CD14-positive monocyte (primary cell): Measurements from ENCODE around the gene ACYP2. TPM values are rescaled to one million over a fixed set of nuclear protein-coding genes. Genes with fewer than 3 reads are reported as not detected.
"Not testable (repeated sequence)": the region's sequence is repeated elsewhere in the genome, so short reads cannot be mapped to it uniquely, and the experiment has no call there.

Source experiments
- DNase-seq, 3 donors: peaks; one replicate each; pipeline ENCODE4 v3.0.0-alpha.2; 2011 to 2022
- H2AFZ ChIP-seq: 2 replicates; pipeline ENCODE4 v1.6.0; 2012; ENCODE audit warnings: mild to moderate bottlenecking, low read depth, low read length, inconsistent platforms; ENCODE audit not compliant: insufficient read depth, poor library complexity, severe bottlenecking
- H3K27ac ChIP-seq, 2 donors: 1 replicate in 1 of 2; 2 replicates in 1 of 2; pipeline ENCODE4 v1.5.1; 2012 to 2013; ENCODE audit warnings: low read length in 2 of 2, control low read depth in 1 of 2, inconsistent platforms in 1 of 2, low read depth in 1 of 2, mild to moderate bottlenecking in 1 of 2
- H3K27me3 ChIP-seq, 2 donors: one replicate each; pipeline versions ENCODE4 v1.6.0 to v1.6.1; 2011 to 2013; ENCODE audit warnings: low read length in 2 of 2; ENCODE audit not compliant: control insufficient read depth in 2 of 2, insufficient read depth in 2 of 2
- H3K36me3 ChIP-seq, 2 donors: replicated peaks in 1 of 2; 1 replicate in 1 of 2; 2 replicates in 1 of 2; pipeline versions ENCODE4 v1.5.1 to v1.6.1; 2012 to 2013; ENCODE audit warnings: low read length in 2 of 2, control low read depth in 1 of 2, inconsistent platforms in 1 of 2, mild to moderate bottlenecking in 1 of 2; ENCODE audit not compliant: insufficient read depth in 2 of 2, control insufficient read depth in 1 of 2
- H3K4me1 ChIP-seq, 2 donors: 1 replicate in 1 of 2; 2 replicates in 1 of 2; pipeline versions ENCODE4 v1.5.1 to v1.6.1; 2012 to 2013; ENCODE audit warnings: low read length in 2 of 2, control low read depth in 1 of 2, inconsistent platforms in 1 of 2, mild to moderate bottlenecking in 1 of 2, moderate library complexity in 1 of 2; ENCODE audit not compliant: insufficient read depth in 2 of 2, control insufficient read depth in 1 of 2
- H3K4me2 ChIP-seq: replicated peaks from 2 replicates; pipeline ENCODE3; 2012; ENCODE audit warnings: low read length, moderate library complexity, mild to moderate bottlenecking; ENCODE audit not compliant: poor library complexity, severe bottlenecking; ENCODE audit errors: extremely low read depth
- H3K4me3 ChIP-seq, 3 experiments: fragments of 200-600 bp in 1 of 3; sonication (generic) in 1 of 3; replicated peaks in 1 of 3; 1 replicate in 2 of 3; 2 replicates in 1 of 3; pipeline ENCODE4 v1.5.1; 2011 to 2013; ENCODE audit warnings: low read length in 3 of 3, mild to moderate bottlenecking in 3 of 3, control low read depth in 2 of 3, low read depth in 2 of 3, inconsistent platforms in 1 of 3, moderate library complexity in 1 of 3
- H3K79me2 ChIP-seq: 2 replicates; pipeline ENCODE4 v1.6.0; 2012; ENCODE audit warnings: mild to moderate bottlenecking, control low read depth, inconsistent platforms, low read length, moderate library complexity; ENCODE audit not compliant: insufficient read depth
- H3K9ac ChIP-seq: 2 replicates; pipeline ENCODE4 v1.6.0; 2017; ENCODE audit warnings: low read length, mild to moderate bottlenecking; ENCODE audit not compliant: insufficient read depth, poor library complexity, severe bottlenecking
- H3K9me3 ChIP-seq, 2 donors: replicated peaks in 1 of 2; 1 replicate in 1 of 2; 2 replicates in 1 of 2; pipeline versions ENCODE4 v1.5.1 to v1.6.1; 2012 to 2013; ENCODE audit warnings: low read length in 2 of 2, control low read depth in 1 of 2; ENCODE audit not compliant: control insufficient read depth in 1 of 2, insufficient read depth in 1 of 2
- H4K20me1 ChIP-seq: 2 replicates; pipeline ENCODE4 v1.6.0; 2012; ENCODE audit warnings: mild to moderate bottlenecking, low read length, control low read depth, moderate library complexity; ENCODE audit not compliant: insufficient read depth
- H3K27ac Mint-ChIP-seq, 7 donors: one replicate each; pipeline ENCODE4 v1.8.0; 2020; ENCODE audit warnings: mild to moderate bottlenecking in 7 of 7, mixed read lengths in 7 of 7, moderate library complexity in 6 of 7, inconsistent platforms in 2 of 7
- H3K27me3 Mint-ChIP-seq, 3 donors: one replicate each; pipeline ENCODE4 v1.8.0; 2021 to 2022; ENCODE audit warnings: low read depth in 3 of 3, mild to moderate bottlenecking in 3 of 3, mixed read lengths in 3 of 3, moderate library complexity in 3 of 3, inconsistent platforms in 1 of 3
- H3K36me3 Mint-ChIP-seq, 2 donors: one replicate each; pipeline ENCODE4 v1.8.0; 2020; ENCODE audit warnings: mixed read lengths in 2 of 2, inconsistent platforms in 1 of 2, mild to moderate bottlenecking in 1 of 2
- H3K4me1 Mint-ChIP-seq: one replicate; pipeline ENCODE4 v1.8.0; 2020; ENCODE audit warnings: mild to moderate bottlenecking, mixed read lengths
- H3K4me3 Mint-ChIP-seq, 2 donors: one replicate each; pipeline ENCODE4 v1.8.0; 2020; ENCODE audit warnings: mild to moderate bottlenecking in 2 of 2, mixed read lengths in 2 of 2, moderate library complexity in 1 of 2
- H3K9me3 Mint-ChIP-seq, 7 donors: one replicate each; pipeline ENCODE4 v1.8.0; 2020 to 2022; ENCODE audit warnings: mixed read lengths in 7 of 7, mild to moderate bottlenecking in 6 of 7, moderate library complexity in 6 of 7, inconsistent platforms in 2 of 7
- whole genome bisulfite sequencing: methylation state at CpG from one replicate; pipeline ENCODE4 v1.1.5; 2013; ENCODE audit warnings: missing lambda C conversion rate; ENCODE audit not compliant: insufficient coverage; 5-methylcytosine and 5-hydroxymethylcytosine counted together
- intact Hi-C, 2 donors: fragments of 100-400 bp; cut with micrococcal nuclease; formaldehyde crosslinking; loops; one replicate each; pipeline versions ENCODE4 v1.15.0 to v1.15.1; 2023
- polyA plus RNA-seq, 3 donors: library from polyadenylated mRNA; depleted of rRNA in 1 of 3; unstranded in 2 of 3; stranded (reverse) in 1 of 3; fragments of 300-500 nt in 2 of 3; fragments of >200 nt in 1 of 3; fragmentation: Illumina TruSeq in 2 of 3; gene quantifications; 1 replicate in 2 of 3; 2 replicates in 1 of 3; pipeline ENCODE4 v1.2.3, GENCODE V29; 2012 to 2021
- TF ChIP-seq, protein P1 (sequence below): fragments of 200-600 bp; IDR thresholded peaks from one replicate; pipeline ENCODE4 v1.8.0; 2022; ENCODE audit warnings: antibody characterized with exemption, mild to moderate bottlenecking

ACYP2 gene
- polyA plus RNA-seq, 3 donors, result 6.2 to 10.8 (median 10.3) TPM

DNA sequence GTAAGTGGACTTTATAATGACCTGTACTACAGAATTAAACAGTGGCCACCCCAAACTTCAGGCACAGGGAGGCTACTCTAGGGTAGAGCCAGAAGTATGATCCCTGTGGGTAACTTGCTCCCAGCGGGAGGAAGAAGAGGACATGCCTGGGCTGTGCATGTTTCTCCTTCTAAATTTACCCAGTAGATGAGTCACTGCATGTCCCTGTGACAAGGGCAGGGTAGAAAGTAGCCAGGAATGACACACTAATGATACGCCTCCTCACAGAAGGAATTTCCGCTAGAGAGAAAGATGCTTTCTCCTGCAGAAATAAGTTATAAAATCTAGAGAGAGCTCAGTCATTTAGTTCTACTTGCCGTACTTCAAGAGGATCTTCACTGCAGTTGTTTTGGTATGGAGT, 7.5 kb downstream of the ACYP2 start:
- no peak overlapping the region for H3K27ac Mint-ChIP-seq
- H3K36me3 Mint-ChIP-seq, result peaks cover 4 to 10% of the 10 kb centered on the region in 2 donors
- H3K4me1 Mint-ChIP-seq, result no peaks in the 10 kb centered on the region
- WGBS, result no CpG with 5 or more reads among the region's 4 CpGs
- Histone ChIP-seq H3K36me3 (no peaks in the 10 kb centered on the region), H3K4me2 (no peak overlapping the region), H3K4me3 (no peak overlapping the region), H4K20me1 (no peaks in the 10 kb centered on the region), H3K4me1 (no peaks in the 10 kb centered on the region), H2AFZ (no peak overlapping the region), H3K27me3 (no peaks in the 10 kb centered on the region), H3K9ac (no peak overlapping the region), H3K9me3 (peaks cover 11 to 14% of the 10 kb centered on the region in 2 donors), H3K27ac (no peak overlapping the region), H3K79me2 (no peaks in the 10 kb centered on the region)
- H3K9me3 Mint-ChIP-seq, result peaks cover 2 to 23% (median 14%) of the 10 kb centered on the region in 7 donors
- H3K4me3 Mint-ChIP-seq, result no peak overlapping the region
- no peak for DNase-seq
- intact Hi-C loops, result no loop called here
- no peaks in the 10 kb centered on the region for H3K27me3 Mint-ChIP-seq
- TF ChIP-seq, protein P1, sequence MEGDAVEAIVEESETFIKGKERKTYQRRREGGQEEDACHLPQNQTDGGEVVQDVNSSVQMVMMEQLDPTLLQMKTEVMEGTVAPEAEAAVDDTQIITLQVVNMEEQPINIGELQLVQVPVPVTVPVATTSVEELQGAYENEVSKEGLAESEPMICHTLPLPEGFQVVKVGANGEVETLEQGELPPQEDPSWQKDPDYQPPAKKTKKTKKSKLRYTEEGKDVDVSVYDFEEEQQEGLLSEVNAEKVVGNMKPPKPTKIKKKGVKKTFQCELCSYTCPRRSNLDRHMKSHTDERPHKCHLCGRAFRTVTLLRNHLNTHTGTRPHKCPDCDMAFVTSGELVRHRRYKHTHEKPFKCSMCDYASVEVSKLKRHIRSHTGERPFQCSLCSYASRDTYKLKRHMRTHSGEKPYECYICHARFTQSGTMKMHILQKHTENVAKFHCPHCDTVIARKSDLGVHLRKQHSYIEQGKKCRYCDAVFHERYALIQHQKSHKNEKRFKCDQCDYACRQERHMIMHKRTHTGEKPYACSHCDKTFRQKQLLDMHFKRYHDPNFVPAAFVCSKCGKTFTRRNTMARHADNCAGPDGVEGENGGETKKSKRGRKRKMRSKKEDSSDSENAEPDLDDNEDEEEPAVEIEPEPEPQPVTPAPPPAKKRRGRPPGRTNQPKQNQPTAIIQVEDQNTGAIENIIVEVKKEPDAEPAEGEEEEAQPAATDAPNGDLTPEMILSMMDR, result no peak

DNA sequence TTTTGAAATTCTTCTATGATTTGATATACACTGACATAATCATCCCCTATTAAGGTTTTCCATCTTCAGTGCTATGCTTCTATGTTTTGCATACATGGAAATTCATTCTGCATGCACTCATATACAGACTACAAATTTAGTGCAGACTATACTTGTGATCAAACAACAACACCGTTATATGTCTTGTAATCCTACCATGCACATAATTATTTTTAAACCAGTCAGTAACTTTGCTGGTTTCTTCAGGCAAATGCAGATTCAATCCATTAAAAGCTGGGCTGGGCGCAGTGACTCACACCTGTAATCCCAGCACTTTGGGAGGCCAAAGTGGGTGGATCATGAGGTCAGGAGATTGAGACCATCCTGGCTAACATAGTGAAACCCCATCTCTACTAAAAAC, 11.8 kb downstream of the ACYP2 start:
- H3K36me3 Mint-ChIP-seq, H3K9me3 ChIP-seq, H3K27me3 Mint-ChIP-seq, H3K9ac ChIP-seq, intact Hi-C loops, H3K4me2 ChIP-seq, DNase-seq, H3K4me3 ChIP-seq, H3K27ac Mint-ChIP-seq, H3K27ac ChIP-seq, H3K4me1 ChIP-seq, H3K79me2 ChIP-seq, H2AFZ ChIP-seq, H3K4me3 Mint-ChIP-seq, H3K27me3 ChIP-seq, H3K4me1 Mint-ChIP-seq, H4K20me1 ChIP-seq, H3K9me3 Mint-ChIP-seq, H3K36me3 ChIP-seq: not testable (repeated sequence)
- WGBS, result 100% methylated on average over 1 of the region's 2 CpGs
